Progenitor cell of endocrine pancreas (in vitro differentiated cells): Measurements from ENCODE around the gene GPN3. TPM values are rescaled to one million over a fixed set of nuclear protein-coding genes. Genes with fewer than 3 reads are reported as not detected.

Experiments
- DNase-seq: peaks from one replicate; pipeline ENCODE4 v3.0.0; 2021; ENCODE audit warnings: low spot score; ENCODE audit not compliant: unreplicated experiment
- H3K27ac Mint-ChIP-seq: 2 replicates; pipeline ENCODE4 v1.8.0; 2021; ENCODE audit warnings: mild to moderate bottlenecking, moderate library complexity, mixed read lengths
- H3K27me3 Mint-ChIP-seq: 2 replicates; pipeline ENCODE4 v1.8.0; 2021; ENCODE audit warnings: mixed read lengths
- H3K36me3 Mint-ChIP-seq: 2 replicates; pipeline ENCODE4 v1.8.0; 2022; ENCODE audit warnings: mixed read lengths; ENCODE audit not compliant: insufficient read depth
- H3K4me1 Mint-ChIP-seq: 2 replicates; pipeline ENCODE4 v1.8.0; 2021; ENCODE audit warnings: low read depth, mixed read lengths
- H3K4me3 Mint-ChIP-seq: 2 replicates; pipeline ENCODE4 v1.8.0; 2021; ENCODE audit warnings: low read depth, mild to moderate bottlenecking, moderate library complexity, mixed read lengths
- H3K9me3 Mint-ChIP-seq: 2 replicates; pipeline ENCODE4 v1.8.0; 2021; ENCODE audit warnings: low read depth, mixed read lengths
- CTCF ChIP-seq: fragments of 200-600 bp; sonication (generic); IDR thresholded peaks from one replicate; pipeline ENCODE4 v1.5.0; 2021; ENCODE audit warnings: antibody characterized with exemption, mild to moderate bottlenecking; ENCODE audit not compliant: unreplicated experiment
- total RNA-seq: library from RNA; stranded (reverse); gene quantifications from 2 replicates; pipeline ENCODE4 v1.2.1, GENCODE V29; 2021

GPN3 gene
- total RNA-seq, 1 donor from 2014 or later, result 18.7 TPM

- Mint-ChIP-seq H3K36me3 (peaks cover 5% of the 10 kb centered on the region), H3K27ac (no peak overlapping the region), H3K27me3 (peaks cover 8% of the 10 kb centered on the region), H3K4me1 (peaks cover 10% of the 10 kb centered on the region), H3K4me3 (no peak overlapping the region), H3K9me3 (peaks cover 8% of the 10 kb centered on the region)
- TF ChIP-seq CTCF, result no peak
- no peak for DNase-seq
Observed at GRCh38 chr12:110505332-110505731, 37.3 kb upstream of the GPN3 start.

GRCh38 chr12:110503432-110503831 lies 35.4 kb upstream of the GPN3 start:
- Mint-ChIP-seq H3K4me1 (peaks cover 13% of the 10 kb centered on the region), H3K27ac (no peak overlapping the region), H3K4me3 (peak overlapping the region; percentile 33), H3K9me3 (peaks cover 8% of the 10 kb centered on the region), H3K36me3 (peaks cover 5% of the 10 kb centered on the region), H3K27me3 (peaks cover 3% of the 10 kb centered on the region)
- no peak for DNase-seq
- TF ChIP-seq CTCF, result no peak

- peaks cover 3% of the 10 kb centered on the region for H3K27me3 Mint-ChIP-seq
- H3K27ac Mint-ChIP-seq, result peak within 1 kb of the TSS; percentile 98
- peaks cover 5% of the 10 kb centered on the region for H3K36me3 Mint-ChIP-seq
- peak within 1 kb of the TSS; percentile 99 for H3K4me3 Mint-ChIP-seq
- peaks cover 13% of the 10 kb centered on the region for H3K4me1 Mint-ChIP-seq
- TF ChIP-seq CTCF, result no peak
- peak; percentile 94 for DNase-seq
- peaks cover 8% of the 10 kb centered on the region for H3K9me3 Mint-ChIP-seq
Observed at GRCh38 chr12:110501752-110502738, 34.0 kb upstream of the GPN3 start, which contains the start of the genes RAD9B and VPS29. Gene RAD9B, plus strand, starts transcription at chr12:110502331. Its CDS starts 7 bp downstream, at chr12:110502338. Gene VPS29, minus strand, starts transcription at chr12:110502111. Its CDS starts 60 bp downstream, at chr12:110502051.

- Mint-ChIP-seq H3K4me3 (peak overlapping the region; percentile 99), H3K4me1 (peaks cover 13% of the 10 kb centered on the region), H3K27ac (peak overlapping the region; percentile 98), H3K9me3 (peaks cover 8% of the 10 kb centered on the region), H3K27me3 (peaks cover 3% of the 10 kb centered on the region), H3K36me3 (peaks cover 5% of the 10 kb centered on the region)
- no peak for TF ChIP-seq CTCF
- DNase-seq, result no peak
Observed at GRCh38 chr12:110501399-110501751, 33.3 kb upstream of the GPN3 start.

GRCh38 chr12:110498984-110499706 lies 31.1 kb upstream of the GPN3 start:
- Mint-ChIP-seq H3K4me3 (no peak overlapping the region), H3K27ac (peak overlapping the region; percentile 69), H3K9me3 (peaks cover 8% of the 10 kb centered on the region), H3K4me1 (peaks cover 13% of the 10 kb centered on the region), H3K36me3 (peaks cover 10% of the 10 kb centered on the region), H3K27me3 (peaks cover 3% of the 10 kb centered on the region)
- no peak for DNase-seq
- no peak for TF ChIP-seq CTCF
